SK-N-SH treated with all-trans-retinoic acid at 6 μM for 48 hours (cell line): Measurements from ENCODE around the gene NEAT1.
A peak's percentile ranks its signal among the peaks of the same experiment; 100 is the strongest.

Experiments used
- ARNTL ChIP-seq: fragments of 450-650 bp; formaldehyde crosslinking; IDR thresholded peaks from 2 replicates; pipeline ENCODE4 v1.5.0; 2020; ENCODE audit warnings: low read depth, mild to moderate bottlenecking, moderate library complexity, borderline replicate concordance
- BACH2 ChIP-seq: fragments of 250-450 bp; sonication (Bioruptor Pico); IDR thresholded peaks from 2 replicates; pipeline ENCODE4 v1.9.0; 2021; ENCODE audit warnings: mild to moderate bottlenecking, borderline replicate concordance
- GLIS3 ChIP-seq: fragments of 250-450 bp; sonication (Bioruptor Pico); IDR thresholded peaks from 2 replicates; pipeline ENCODE4 v1.5.0; 2020; ENCODE audit warnings: mild to moderate bottlenecking, moderate library complexity
- ISL1 ChIP-seq: fragments of 250-450 bp; sonication (Bioruptor Pico); IDR thresholded peaks from 2 replicates; pipeline ENCODE4 v2.1.2; 2022; ENCODE audit warnings: mild to moderate bottlenecking, moderate library complexity
- PPARA ChIP-seq: fragments of 250-450 bp; sonication (Bioruptor Pico); IDR thresholded peaks from 2 replicates; pipeline ENCODE4 v1.5.0; 2020; ENCODE audit warnings: mild to moderate bottlenecking, borderline replicate concordance
- RARB ChIP-seq: fragments of 250-450 bp; sonication (Bioruptor Pico); IDR thresholded peaks from 2 replicates; pipeline ENCODE4 v1.8.0; 2021; ENCODE audit warnings: mild to moderate bottlenecking, moderate library complexity
- TOX ChIP-seq: fragments of 250-450 bp; sonication (Bioruptor Pico); IDR thresholded peaks from 2 replicates; pipeline ENCODE4 v1.8.0; 2021; ENCODE audit warnings: mild to moderate bottlenecking, moderate library complexity, borderline replicate concordance
- ZFP30 ChIP-seq: fragments of 450-650 bp; formaldehyde crosslinking; IDR thresholded peaks from 2 replicates; pipeline ENCODE4 v1.5.0; 2022; ENCODE audit warnings: mild to moderate bottlenecking, moderate library complexity
- ZNF70 ChIP-seq: fragments of 450-650 bp; formaldehyde crosslinking; IDR thresholded peaks from 2 replicates; pipeline ENCODE4 v1.5.0; 2020; ENCODE audit warnings: mild to moderate bottlenecking, moderate library complexity
- ZNF8 ChIP-seq: fragments of 450-650 bp; formaldehyde crosslinking; IDR thresholded peaks from 2 replicates; pipeline ENCODE4 v1.5.0; 2020; ENCODE audit warnings: mild to moderate bottlenecking, moderate library complexity
- TF ChIP-seq, protein P1 (sequence below): fragments of 250-450 bp; sonication (Bioruptor Pico); IDR thresholded peaks from 2 replicates; pipeline ENCODE4 v1.8.0; 2020; ENCODE audit warnings: mild to moderate bottlenecking, moderate library complexity, borderline replicate concordance
- TF ChIP-seq, protein P2 (sequence below): fragments of 250-450 bp; sonication (Bioruptor Pico); IDR thresholded peaks from 2 replicates; pipeline ENCODE4 v1.5.1; 2020; ENCODE audit warnings: low read depth, mild to moderate bottlenecking, moderate library complexity
- TF ChIP-seq, protein P3 (sequence below): fragments of 250-450 bp; sonication (Bioruptor Pico); IDR thresholded peaks from 2 replicates; pipeline ENCODE4 v1.8.0; 2021; ENCODE audit warnings: low read depth, mild to moderate bottlenecking, moderate library complexity, borderline replicate concordance

DNA sequence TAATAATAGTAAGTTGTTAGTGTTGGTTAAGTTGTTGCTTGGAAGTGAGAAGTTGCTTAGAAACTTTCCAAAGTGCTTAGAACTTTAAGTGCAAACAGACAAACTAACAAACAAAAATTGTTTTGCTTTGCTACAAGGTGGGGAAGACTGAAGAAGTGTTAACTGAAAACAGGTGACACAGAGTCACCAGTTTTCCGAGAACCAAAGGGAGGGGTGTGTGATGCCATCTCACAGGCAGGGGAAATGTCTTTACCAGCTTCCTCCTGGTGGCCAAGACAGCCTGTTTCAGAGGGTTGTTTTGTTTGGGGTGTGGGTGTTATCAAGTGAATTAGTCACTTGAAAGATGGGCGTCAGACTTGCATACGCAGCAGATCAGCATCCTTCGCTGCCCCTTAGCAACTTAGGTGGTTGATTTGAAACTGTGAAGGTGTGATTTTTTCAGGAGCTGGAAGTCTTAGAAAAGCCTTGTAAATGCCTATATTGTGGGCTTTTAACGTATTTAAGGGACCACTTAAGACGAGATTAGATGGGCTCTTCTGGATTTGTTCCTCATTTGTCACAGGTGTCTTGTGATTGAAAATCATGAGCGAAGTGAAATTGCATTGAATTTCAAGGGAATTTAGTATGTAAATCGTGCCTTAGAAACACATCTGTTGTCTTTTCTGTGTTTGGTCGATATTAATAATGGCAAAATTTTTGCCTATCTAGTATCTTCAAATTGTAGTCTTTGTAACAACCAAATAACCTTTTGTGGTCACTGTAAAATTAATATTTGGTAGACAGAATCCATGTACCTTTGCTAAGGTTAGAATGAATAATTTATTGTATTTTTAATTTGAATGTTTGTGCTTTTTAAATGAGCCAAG lies 2.7 kb downstream of the NEAT1 start:
- TF ChIP-seq, protein P1, sequence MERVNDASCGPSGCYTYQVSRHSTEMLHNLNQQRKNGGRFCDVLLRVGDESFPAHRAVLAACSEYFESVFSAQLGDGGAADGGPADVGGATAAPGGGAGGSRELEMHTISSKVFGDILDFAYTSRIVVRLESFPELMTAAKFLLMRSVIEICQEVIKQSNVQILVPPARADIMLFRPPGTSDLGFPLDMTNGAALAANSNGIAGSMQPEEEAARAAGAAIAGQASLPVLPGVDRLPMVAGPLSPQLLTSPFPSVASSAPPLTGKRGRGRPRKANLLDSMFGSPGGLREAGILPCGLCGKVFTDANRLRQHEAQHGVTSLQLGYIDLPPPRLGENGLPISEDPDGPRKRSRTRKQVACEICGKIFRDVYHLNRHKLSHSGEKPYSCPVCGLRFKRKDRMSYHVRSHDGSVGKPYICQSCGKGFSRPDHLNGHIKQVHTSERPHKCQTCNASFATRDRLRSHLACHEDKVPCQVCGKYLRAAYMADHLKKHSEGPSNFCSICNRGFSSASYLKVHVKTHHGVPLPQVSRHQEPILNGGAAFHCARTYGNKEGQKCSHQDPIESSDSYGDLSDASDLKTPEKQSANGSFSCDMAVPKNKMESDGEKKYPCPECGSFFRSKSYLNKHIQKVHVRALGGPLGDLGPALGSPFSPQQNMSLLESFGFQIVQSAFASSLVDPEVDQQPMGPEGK (CRISPR knock-in tag): peak; percentile 70; the same call in 1 of the 2 replicates
- TF ChIP-seq ZNF70 (peak; percentile 5; the same call in 1 of the 2 replicates), ZFP30 (CRISPR knock-in tag) (no peak), TOX (CRISPR knock-in tag) (no peak; the same call in none of the 2 replicates), BACH2 (CRISPR knock-in tag) (no peak), RARB (CRISPR knock-in tag) (peak; percentile 66), ARNTL (CRISPR knock-in tag) (0 out of 2 replicates have a peak, but pooled peaks have one; percentile 4), ISL1 (CRISPR knock-in tag) (no peak), ZNF8 (CRISPR knock-in tag) (0 out of 2 replicates have a peak, but pooled peaks have one; percentile 2), GLIS3 (CRISPR knock-in tag) (peak; percentile 24), PPARA (CRISPR knock-in tag) (no peak)
- TF ChIP-seq, protein P2, sequence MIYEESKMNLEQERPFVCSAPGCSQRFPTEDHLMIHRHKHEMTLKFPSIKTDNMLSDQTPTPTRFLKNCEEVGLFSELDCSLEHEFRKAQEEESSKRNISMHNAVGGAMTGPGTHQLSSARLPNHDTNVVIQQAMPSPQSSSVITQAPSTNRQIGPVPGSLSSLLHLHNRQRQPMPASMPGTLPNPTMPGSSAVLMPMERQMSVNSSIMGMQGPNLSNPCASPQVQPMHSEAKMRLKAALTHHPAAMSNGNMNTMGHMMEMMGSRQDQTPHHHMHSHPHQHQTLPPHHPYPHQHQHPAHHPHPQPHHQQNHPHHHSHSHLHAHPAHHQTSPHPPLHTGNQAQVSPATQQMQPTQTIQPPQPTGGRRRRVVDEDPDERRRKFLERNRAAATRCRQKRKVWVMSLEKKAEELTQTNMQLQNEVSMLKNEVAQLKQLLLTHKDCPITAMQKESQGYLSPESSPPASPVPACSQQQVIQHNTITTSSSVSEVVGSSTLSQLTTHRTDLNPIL (CRISPR knock-in tag): no peak
- TF ChIP-seq, protein P3, sequence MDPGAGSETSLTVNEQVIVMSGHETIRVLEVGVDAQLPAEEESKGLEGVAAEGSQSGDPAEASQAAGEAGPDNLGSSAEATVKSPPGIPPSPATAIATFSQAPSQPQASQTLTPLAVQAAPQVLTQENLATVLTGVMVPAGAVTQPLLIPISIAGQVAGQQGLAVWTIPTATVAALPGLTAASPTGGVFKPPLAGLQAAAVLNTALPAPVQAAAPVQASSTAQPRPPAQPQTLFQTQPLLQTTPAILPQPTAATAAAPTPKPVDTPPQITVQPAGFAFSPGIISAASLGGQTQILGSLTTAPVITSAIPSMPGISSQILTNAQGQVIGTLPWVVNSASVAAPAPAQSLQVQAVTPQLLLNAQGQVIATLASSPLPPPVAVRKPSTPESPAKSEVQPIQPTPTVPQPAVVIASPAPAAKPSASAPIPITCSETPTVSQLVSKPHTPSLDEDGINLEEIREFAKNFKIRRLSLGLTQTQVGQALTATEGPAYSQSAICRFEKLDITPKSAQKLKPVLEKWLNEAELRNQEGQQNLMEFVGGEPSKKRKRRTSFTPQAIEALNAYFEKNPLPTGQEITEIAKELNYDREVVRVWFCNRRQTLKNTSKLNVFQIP: no peak
